Liver (tissue), 3 donors: ENCODE data around the gene TIMP3.

ENCODE experiments used
- JUND ChIP-seq, 2 donors: IDR thresholded peaks; 2 replicates each; pipeline ENCODE4 v1.6.1; 2016; ENCODE audit warnings: antibody characterized with exemption in 2 of 2
- RAD21 ChIP-seq, 2 donors: IDR thresholded peaks; 2 replicates each; pipeline ENCODE4 v1.6.1; 2016; ENCODE audit warnings: antibody characterized with exemption in 2 of 2, mild to moderate bottlenecking in 2 of 2
- RXRA ChIP-seq, 2 donors: IDR thresholded peaks; 2 replicates each; pipeline ENCODE4 v1.6.1; 2017 to 2018; ENCODE audit warnings: antibody characterized with exemption in 2 of 2, mild to moderate bottlenecking in 1 of 2
- TAF1 ChIP-seq: conservative IDR thresholded peaks from 2 replicates; pipeline ENCODE4 v1.6.1; 2016; ENCODE audit warnings: antibody characterized with exemption, mild to moderate bottlenecking
- TF ChIP-seq, protein P1 (sequence below): fragments of 150-350 bp; IDR thresholded peaks from 2 replicates; pipeline ENCODE4 v1.5.1; 2017; ENCODE audit warnings: improper control_type of control experiment, low read depth, low read length; ENCODE audit not compliant: missing input control
- TF ChIP-seq, protein P2 (sequence below): IDR thresholded peaks from 2 replicates; pipeline ENCODE4 v1.6.1; 2016; ENCODE audit warnings: antibody characterized with exemption
- TF ChIP-seq, protein P3 (sequence below): IDR thresholded peaks from 2 replicates; pipeline ENCODE4 v1.6.1; 2016; ENCODE audit warnings: antibody characterized with exemption, mild to moderate bottlenecking
- TF ChIP-seq, protein P4 (sequence below): IDR thresholded peaks from 2 replicates; pipeline ENCODE4 v1.6.1; 2016; ENCODE audit warnings: antibody characterized with exemption
- donor health status: healthy.
- donor health status: healthy.

DNA sequence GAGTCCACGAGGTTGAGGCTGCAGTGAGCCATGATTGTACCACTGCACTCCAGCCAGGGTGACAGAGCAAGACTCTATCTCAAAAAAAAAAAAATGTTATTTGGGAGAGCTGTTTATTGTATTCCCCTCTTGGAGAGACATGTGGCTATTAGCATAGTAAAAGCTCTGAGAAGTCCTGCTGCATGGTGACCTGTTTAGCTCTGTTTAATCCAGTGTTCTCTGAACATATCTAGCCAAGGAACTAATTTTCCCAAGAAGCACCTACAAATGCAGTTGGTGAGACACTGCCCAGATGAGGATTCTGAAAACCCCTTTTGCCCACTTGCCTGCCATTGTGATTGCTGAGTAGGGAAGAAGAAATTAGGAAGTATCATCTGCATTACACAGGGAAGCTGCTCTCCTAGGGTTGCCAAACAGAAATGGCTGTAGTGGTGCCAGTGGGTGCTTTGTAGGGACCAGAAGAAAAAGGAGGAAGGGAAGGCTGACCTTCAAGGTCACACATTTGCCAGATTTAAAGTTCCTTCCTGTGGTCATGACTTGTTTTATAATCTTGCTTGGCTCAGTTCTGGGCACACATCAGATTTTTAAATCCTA is 15.7 kb downstream of the TIMP3 start:
- TF ChIP-seq, protein P1, sequence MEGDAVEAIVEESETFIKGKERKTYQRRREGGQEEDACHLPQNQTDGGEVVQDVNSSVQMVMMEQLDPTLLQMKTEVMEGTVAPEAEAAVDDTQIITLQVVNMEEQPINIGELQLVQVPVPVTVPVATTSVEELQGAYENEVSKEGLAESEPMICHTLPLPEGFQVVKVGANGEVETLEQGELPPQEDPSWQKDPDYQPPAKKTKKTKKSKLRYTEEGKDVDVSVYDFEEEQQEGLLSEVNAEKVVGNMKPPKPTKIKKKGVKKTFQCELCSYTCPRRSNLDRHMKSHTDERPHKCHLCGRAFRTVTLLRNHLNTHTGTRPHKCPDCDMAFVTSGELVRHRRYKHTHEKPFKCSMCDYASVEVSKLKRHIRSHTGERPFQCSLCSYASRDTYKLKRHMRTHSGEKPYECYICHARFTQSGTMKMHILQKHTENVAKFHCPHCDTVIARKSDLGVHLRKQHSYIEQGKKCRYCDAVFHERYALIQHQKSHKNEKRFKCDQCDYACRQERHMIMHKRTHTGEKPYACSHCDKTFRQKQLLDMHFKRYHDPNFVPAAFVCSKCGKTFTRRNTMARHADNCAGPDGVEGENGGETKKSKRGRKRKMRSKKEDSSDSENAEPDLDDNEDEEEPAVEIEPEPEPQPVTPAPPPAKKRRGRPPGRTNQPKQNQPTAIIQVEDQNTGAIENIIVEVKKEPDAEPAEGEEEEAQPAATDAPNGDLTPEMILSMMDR, result no peak
- TF ChIP-seq, protein P2, sequence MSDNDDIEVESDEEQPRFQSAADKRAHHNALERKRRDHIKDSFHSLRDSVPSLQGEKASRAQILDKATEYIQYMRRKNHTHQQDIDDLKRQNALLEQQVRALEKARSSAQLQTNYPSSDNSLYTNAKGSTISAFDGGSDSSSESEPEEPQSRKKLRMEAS, result no peak
- TF ChIP-seq RAD21 (IDR thresholded peaks at IDR 0.05) (no peak), TAF1 (no peak), JUND (IDR thresholded peaks at IDR 0.05) (no peak), RXRA (IDR thresholded peaks at IDR 0.05) (no peak)
- TF ChIP-seq, protein P3, sequence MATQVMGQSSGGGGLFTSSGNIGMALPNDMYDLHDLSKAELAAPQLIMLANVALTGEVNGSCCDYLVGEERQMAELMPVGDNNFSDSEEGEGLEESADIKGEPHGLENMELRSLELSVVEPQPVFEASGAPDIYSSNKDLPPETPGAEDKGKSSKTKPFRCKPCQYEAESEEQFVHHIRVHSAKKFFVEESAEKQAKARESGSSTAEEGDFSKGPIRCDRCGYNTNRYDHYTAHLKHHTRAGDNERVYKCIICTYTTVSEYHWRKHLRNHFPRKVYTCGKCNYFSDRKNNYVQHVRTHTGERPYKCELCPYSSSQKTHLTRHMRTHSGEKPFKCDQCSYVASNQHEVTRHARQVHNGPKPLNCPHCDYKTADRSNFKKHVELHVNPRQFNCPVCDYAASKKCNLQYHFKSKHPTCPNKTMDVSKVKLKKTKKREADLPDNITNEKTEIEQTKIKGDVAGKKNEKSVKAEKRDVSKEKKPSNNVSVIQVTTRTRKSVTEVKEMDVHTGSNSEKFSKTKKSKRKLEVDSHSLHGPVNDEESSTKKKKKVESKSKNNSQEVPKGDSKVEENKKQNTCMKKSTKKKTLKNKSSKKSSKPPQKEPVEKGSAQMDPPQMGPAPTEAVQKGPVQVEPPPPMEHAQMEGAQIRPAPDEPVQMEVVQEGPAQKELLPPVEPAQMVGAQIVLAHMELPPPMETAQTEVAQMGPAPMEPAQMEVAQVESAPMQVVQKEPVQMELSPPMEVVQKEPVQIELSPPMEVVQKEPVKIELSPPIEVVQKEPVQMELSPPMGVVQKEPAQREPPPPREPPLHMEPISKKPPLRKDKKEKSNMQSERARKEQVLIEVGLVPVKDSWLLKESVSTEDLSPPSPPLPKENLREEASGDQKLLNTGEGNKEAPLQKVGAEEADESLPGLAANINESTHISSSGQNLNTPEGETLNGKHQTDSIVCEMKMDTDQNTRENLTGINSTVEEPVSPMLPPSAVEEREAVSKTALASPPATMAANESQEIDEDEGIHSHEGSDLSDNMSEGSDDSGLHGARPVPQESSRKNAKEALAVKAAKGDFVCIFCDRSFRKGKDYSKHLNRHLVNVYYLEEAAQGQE, result no peak
- TF ChIP-seq, protein P4, sequence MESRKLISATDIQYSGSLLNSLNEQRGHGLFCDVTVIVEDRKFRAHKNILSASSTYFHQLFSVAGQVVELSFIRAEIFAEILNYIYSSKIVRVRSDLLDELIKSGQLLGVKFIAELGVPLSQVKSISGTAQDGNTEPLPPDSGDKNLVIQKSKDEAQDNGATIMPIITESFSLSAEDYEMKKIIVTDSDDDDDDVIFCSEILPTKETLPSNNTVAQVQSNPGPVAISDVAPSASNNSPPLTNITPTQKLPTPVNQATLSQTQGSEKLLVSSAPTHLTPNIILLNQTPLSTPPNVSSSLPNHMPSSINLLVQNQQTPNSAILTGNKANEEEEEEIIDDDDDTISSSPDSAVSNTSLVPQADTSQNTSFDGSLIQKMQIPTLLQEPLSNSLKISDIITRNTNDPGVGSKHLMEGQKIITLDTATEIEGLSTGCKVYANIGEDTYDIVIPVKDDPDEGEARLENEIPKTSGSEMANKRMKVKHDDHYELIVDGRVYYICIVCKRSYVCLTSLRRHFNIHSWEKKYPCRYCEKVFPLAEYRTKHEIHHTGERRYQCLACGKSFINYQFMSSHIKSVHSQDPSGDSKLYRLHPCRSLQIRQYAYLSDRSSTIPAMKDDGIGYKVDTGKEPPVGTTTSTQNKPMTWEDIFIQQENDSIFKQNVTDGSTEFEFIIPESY, result no peak
